Stomach (tissue), 4 donors: ENCODE data around the gene OR2M3.

Experiments
- CTCF ChIP-seq, 7 experiments: fragments of 450-650 bp in 4 of 7; fragments of 200-600 bp in 3 of 7; sonication (generic) in 3 of 7; IDR thresholded peaks; one replicate each; pipeline ENCODE4 v1.5.1; 2016 to 2019; ENCODE audit warnings: antibody characterized with exemption in 7 of 7, control low read depth in 2 of 7, mild to moderate bottlenecking in 1 of 7
- EP300 ChIP-seq: sonication (generic); formaldehyde crosslinking; IDR thresholded peaks from one replicate; pipeline ENCODE4 v1.6.1; 2017; ENCODE audit warnings: antibody characterized with exemption
- POLR2A ChIP-seq, 4 donors: fragments of 450-650 bp; IDR thresholded peaks; one replicate each; pipeline ENCODE4 v1.6.1; 2016; ENCODE audit warnings: antibody characterized with exemption in 4 of 4, control low read depth in 2 of 4, mild to moderate bottlenecking in 1 of 4, moderate library complexity in 1 of 4
- POLR2AphosphoS5 ChIP-seq, 3 donors: sonication (generic); formaldehyde crosslinking; IDR thresholded peaks; one replicate each; pipeline ENCODE4 v1.6.1; 2016; ENCODE audit warnings: antibody characterized with exemption in 3 of 3

GRCh38 chr1:248152056-248152827 is 44.8 kb upstream of the OR2M3 start:
- TF ChIP-seq CTCF (IDR thresholded peaks at IDR 0.05): no peak
- TF ChIP-seq POLR2A (IDR thresholded peaks at IDR 0.05): no peak
- TF ChIP-seq POLR2AphosphoS5 (IDR thresholded peaks at IDR 0.05): no peak
- no peak for TF ChIP-seq EP300
